Glutamatergic neuron (in vitro differentiated cells): ENCODE measurements around the gene AK3. TPM values are rescaled to one million over a fixed set of nuclear protein-coding genes. Genes with fewer than 3 reads are reported as not detected.

Experiments
- DNase-seq: peaks from one replicate; pipeline ENCODE4 v3.0.0; 2022
- H3K27ac Mint-ChIP-seq: one replicate; pipeline ENCODE4 v1.8.0; 2020; ENCODE audit warnings: mild to moderate bottlenecking, mixed read lengths, inconsistent platforms; ENCODE audit not compliant: unreplicated experiment
- H3K27me3 Mint-ChIP-seq: one replicate; pipeline ENCODE4 v1.8.0; 2020; ENCODE audit warnings: mild to moderate bottlenecking, moderate library complexity, mixed read lengths, inconsistent platforms; ENCODE audit not compliant: unreplicated experiment
- H3K36me3 Mint-ChIP-seq: one replicate; pipeline ENCODE4 v1.8.0; 2020; ENCODE audit warnings: mild to moderate bottlenecking, mixed read lengths, inconsistent platforms; ENCODE audit not compliant: unreplicated experiment
- H3K4me1 Mint-ChIP-seq: one replicate; pipeline ENCODE4 v1.8.0; 2020; ENCODE audit warnings: mild to moderate bottlenecking, low read depth, mixed read lengths, inconsistent platforms; ENCODE audit not compliant: unreplicated experiment
- H3K4me3 Mint-ChIP-seq: one replicate; pipeline ENCODE4 v1.8.0; 2020; ENCODE audit warnings: mild to moderate bottlenecking, mixed read lengths, inconsistent platforms; ENCODE audit not compliant: unreplicated experiment
- H3K9me3 Mint-ChIP-seq: one replicate; pipeline ENCODE4 v1.8.0; 2020; ENCODE audit warnings: mild to moderate bottlenecking, moderate library complexity, mixed read lengths, inconsistent platforms; ENCODE audit not compliant: unreplicated experiment
- CTCF ChIP-seq: fragments of 200-600 bp; sonication (generic); IDR thresholded peaks from one replicate; pipeline ENCODE4 v1.5.0; 2021; ENCODE audit not compliant: partially characterized antibody, unreplicated experiment
- total RNA-seq: library from RNA; stranded (reverse); fragmentation: NEBNext Ultra II Directional; extraction: Animal tissue kit (Norgen Biotek cat#: 25700); gene quantifications from one replicate; pipeline ENCODE4 v1.2.1, GENCODE V29; 2021; ENCODE audit not compliant: unreplicated experiment

AK3 gene
- total RNA-seq, 1 donor from 2014 or later, result 33.7 TPM

- no peak overlapping the region for H3K27ac Mint-ChIP-seq
- TF ChIP-seq CTCF, result no peak
- H3K9me3 Mint-ChIP-seq, result no peaks in the 10 kb centered on the region
- H3K4me3 Mint-ChIP-seq, result no peak overlapping the region
- DNase-seq, result no peak
- no peaks in the 10 kb centered on the region for H3K27me3 Mint-ChIP-seq
- no peaks in the 10 kb centered on the region for H3K4me1 Mint-ChIP-seq
- no peaks in the 10 kb centered on the region for H3K36me3 Mint-ChIP-seq
Observed at GRCh38 chr9:4709380-4709779, 31.6 kb downstream of the AK3 start.

DNA sequence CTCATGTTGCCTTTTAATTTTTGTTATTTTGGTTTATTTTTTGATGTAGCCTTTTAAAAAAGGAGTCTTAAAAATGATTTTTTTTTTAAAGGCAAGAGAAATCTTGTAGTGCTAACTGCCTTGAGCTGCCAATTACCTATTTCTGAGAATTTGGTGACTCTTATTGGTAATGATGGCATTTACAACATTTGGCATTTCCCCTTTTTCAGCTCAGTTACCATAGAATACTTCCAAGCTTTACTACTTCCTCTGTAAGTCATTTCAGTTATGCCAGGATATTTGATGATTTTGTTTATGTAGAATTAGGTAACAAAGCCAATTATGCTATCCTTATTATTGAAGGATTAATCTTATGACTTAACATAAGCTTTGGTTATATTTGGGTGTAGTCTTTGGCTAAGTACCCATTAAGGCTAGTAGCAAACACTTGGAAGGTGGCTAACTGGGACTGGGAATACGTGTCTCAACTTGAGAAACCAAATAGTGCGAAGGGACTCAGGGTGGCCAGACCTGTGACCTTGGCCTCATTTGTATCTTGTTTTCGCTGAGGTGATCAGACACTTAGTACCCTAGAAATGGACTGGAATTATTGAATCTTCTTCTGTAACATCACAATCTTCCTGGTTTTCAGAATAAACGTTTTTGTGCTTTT lies 33.9 kb downstream of the AK3 start:
- DNase-seq, result no peak
- Mint-ChIP-seq H3K4me3 (no peak overlapping the region), H3K9me3 (no peaks in the 10 kb centered on the region), H3K4me1 (no peaks in the 10 kb centered on the region), H3K27me3 (no peaks in the 10 kb centered on the region), H3K36me3 (no peaks in the 10 kb centered on the region), H3K27ac (no peak overlapping the region)
- TF ChIP-seq CTCF, result no peak

DNA sequence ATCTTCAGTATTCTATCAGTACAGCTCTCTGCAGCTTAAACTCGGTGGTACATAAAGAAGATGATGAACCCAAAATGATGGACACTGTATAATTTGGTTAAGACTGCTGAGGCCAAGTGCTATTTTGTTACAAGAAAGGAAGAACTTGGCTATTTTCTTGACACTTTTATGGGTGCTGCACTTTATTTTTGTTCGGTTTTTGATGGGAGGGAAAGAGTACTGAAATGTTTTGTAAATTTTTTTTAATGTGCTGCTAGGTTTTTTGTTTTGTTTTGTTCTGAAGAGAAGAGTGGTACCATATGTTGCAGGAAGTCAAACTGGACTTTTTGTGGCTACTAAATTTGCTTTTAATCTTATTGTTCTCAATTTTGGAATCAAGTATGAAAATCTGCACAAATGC lies 35.0 kb downstream of the AK3 start:
- TF ChIP-seq CTCF, result no peak
- H3K36me3 Mint-ChIP-seq, result no peaks in the 10 kb centered on the region
- H3K9me3 Mint-ChIP-seq, result no peaks in the 10 kb centered on the region
- H3K4me3 Mint-ChIP-seq, result no peak overlapping the region
- H3K27me3 Mint-ChIP-seq, result no peaks in the 10 kb centered on the region
- no peak for DNase-seq
- no peaks in the 10 kb centered on the region for H3K4me1 Mint-ChIP-seq
- no peak overlapping the region for H3K27ac Mint-ChIP-seq

DNA sequence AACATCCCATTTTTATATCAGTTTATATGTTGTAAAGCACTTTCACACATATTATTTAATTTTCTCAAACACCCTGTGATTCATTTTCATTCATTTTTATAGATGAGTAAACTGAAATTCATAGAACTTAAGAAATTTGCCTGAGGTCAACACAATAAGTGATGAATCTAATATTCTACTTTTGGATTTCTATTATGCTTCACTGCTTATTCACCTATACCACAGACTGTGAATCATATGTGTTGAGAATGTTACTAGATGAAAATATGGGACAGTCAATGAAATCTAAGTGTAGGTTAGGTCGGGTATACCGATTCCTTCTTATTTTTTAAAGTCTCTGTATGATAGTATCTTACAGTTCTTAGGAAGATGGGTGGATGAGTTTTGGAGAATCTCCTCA lies 36.9 kb downstream of the AK3 start:
- no peaks in the 10 kb centered on the region for H3K36me3 Mint-ChIP-seq
- no peaks in the 10 kb centered on the region for H3K4me1 Mint-ChIP-seq
- DNase-seq, result no peak
- no peak overlapping the region for H3K27ac Mint-ChIP-seq
- TF ChIP-seq CTCF, result no peak
- no peaks in the 10 kb centered on the region for H3K9me3 Mint-ChIP-seq
- H3K27me3 Mint-ChIP-seq, result no peaks in the 10 kb centered on the region
- H3K4me3 Mint-ChIP-seq, result no peak overlapping the region

GRCh38 chr9:4701526-4701925 lies 39.5 kb downstream of the AK3 start:
- no peaks in the 10 kb centered on the region for H3K9me3 Mint-ChIP-seq
- no peaks in the 10 kb centered on the region for H3K27me3 Mint-ChIP-seq
- DNase-seq, result no peak
- no peaks in the 10 kb centered on the region for H3K36me3 Mint-ChIP-seq
- H3K4me3 Mint-ChIP-seq, result no peak overlapping the region
- no peak overlapping the region for H3K27ac Mint-ChIP-seq
- TF ChIP-seq CTCF, result no peak
- no peaks in the 10 kb centered on the region for H3K4me1 Mint-ChIP-seq
